IPS-18a (cell line): ENCODE data around the gene IL17B.
"Not testable (repeated sequence)": the region's sequence is repeated elsewhere in the genome, so short reads cannot be mapped to it uniquely, and the experiment has no call there.

Source experiments
- H3K27ac ChIP-seq: one replicate; pipeline ENCODE4 v1.5.1; 2013; ENCODE audit warnings: low read length
- H3K27me3 ChIP-seq: one replicate; pipeline ENCODE4 v1.6.1; 2013; ENCODE audit warnings: mild to moderate bottlenecking, low read length; ENCODE audit not compliant: control insufficient read depth, insufficient read depth
- H3K36me3 ChIP-seq: one replicate; pipeline ENCODE4 v1.6.1; 2013; ENCODE audit warnings: low read depth, low read length; ENCODE audit not compliant: control insufficient read depth
- H3K4me1 ChIP-seq: one replicate; pipeline ENCODE4 v1.6.1; 2013; ENCODE audit warnings: low read depth, low read length; ENCODE audit not compliant: control insufficient read depth
- H3K4me3 ChIP-seq: one replicate; pipeline ENCODE4 v1.5.1; 2013; ENCODE audit warnings: low read length
- H3K9ac ChIP-seq: one replicate; pipeline ENCODE4 v1.6.1; 2013; ENCODE audit warnings: mild to moderate bottlenecking, low read length, moderate library complexity
- H3K9me3 ChIP-seq: one replicate; pipeline ENCODE4 v1.6.1; 2013; ENCODE audit warnings: low read depth, low read length; ENCODE audit not compliant: control insufficient read depth

IL17B gene

DNA sequence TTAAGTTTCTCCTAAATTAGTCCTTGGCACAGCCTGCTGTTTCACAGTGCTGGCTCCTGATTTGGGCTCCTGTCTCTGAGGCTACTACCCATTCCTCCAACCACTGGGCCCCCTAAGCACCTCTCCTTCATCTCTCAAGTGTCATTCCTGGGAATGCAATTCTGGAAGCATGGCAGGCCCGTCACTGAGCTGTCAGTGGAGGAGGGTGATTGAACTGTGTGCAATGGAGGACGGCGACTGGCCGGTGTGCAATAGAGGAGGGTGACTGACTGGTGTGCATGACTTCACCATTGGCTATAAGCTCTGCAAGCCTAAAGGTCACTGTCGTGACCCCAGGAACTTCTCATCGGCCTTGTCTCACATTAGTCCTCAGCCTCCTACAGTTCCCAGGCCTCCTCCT lies 12.4 kb upstream of the IL17B start:
- H3K27me3 ChIP-seq = no peaks in the 10 kb centered on the region
- no peaks in the 10 kb centered on the region for H3K36me3 ChIP-seq
- H3K4me1 ChIP-seq = no peaks in the 10 kb centered on the region
- H3K9me3 ChIP-seq = no peaks in the 10 kb centered on the region
- no peak overlapping the region for H3K27ac ChIP-seq
- no peak overlapping the region for H3K9ac ChIP-seq
- H3K4me3 ChIP-seq = no peak overlapping the region

DNA sequence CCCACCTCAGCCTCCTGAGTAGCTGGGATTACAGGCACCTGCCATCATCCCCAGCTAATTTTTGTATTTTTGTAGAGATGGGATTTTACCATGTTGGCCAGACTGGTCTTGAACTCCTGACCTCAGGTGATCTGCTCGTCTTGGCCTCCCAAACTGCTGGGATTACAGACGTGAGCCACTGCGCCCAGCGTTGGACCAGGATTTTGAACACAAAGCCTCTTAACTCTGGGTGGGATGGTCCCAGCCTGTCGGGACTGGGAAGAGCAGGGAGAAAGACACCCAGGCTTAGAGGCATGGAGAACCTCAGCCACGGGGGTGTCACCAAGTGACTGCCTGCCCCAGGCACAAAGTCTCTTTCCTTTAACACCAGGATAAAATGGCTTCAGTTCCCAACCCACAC lies 12.0 kb upstream of the IL17B start:
- not testable (repeated sequence) for H3K36me3 ChIP-seq, H3K4me1 ChIP-seq, H3K9me3 ChIP-seq, H3K27me3 ChIP-seq, H3K9ac ChIP-seq, H3K4me3 ChIP-seq, H3K27ac ChIP-seq

DNA sequence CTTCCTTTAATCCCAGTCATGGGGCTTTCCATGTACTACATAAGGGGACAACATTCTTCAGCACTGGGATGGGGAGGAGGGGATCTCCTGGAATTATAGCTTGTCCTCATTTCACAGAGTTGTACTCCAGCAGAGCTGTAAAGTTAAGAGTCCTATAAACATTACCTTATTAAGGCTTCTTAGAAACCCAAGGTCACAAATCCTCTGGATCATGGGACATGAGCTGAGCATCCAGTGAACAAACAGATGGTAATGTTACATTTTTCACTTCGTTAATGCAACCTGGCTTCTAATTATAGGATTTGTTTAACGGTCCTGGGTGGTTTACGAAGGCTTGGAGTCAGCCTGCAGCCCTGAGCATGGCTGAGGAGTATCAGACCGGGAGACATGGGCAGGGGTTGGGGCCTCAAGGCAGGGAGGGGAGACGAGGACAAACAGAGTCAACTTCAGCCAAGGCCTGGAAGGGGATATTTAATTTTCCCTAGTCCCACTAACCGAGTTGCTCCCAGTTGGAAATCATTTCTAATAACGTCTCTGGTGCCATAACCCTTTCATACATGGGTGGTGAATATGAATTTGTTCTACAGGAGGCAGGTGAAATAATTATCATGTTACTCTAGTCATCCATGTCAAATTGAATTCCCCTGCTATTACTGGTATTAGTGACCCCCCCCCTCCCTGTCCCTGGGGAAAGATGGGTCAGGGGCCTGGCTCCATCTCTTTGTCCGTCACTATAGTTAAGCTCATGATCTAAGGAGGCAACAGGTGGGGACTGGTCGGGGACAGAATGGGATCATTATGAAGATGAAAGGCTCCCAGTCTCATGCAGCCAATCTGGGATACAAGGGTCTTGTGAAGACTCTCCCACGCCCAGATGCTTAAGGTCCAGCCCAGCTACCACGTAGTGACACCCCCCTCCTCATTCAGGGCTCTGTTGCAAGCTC lies 10.7 kb upstream of the IL17B start:
- Histone ChIP-seq H3K27me3 (no peaks in the 10 kb centered on the region), H3K9ac (no peak overlapping the region), H3K9me3 (no peaks in the 10 kb centered on the region), H3K4me3 (no peak overlapping the region), H3K36me3 (no peaks in the 10 kb centered on the region), H3K4me1 (no peaks in the 10 kb centered on the region), H3K27ac (no peak overlapping the region)

DNA sequence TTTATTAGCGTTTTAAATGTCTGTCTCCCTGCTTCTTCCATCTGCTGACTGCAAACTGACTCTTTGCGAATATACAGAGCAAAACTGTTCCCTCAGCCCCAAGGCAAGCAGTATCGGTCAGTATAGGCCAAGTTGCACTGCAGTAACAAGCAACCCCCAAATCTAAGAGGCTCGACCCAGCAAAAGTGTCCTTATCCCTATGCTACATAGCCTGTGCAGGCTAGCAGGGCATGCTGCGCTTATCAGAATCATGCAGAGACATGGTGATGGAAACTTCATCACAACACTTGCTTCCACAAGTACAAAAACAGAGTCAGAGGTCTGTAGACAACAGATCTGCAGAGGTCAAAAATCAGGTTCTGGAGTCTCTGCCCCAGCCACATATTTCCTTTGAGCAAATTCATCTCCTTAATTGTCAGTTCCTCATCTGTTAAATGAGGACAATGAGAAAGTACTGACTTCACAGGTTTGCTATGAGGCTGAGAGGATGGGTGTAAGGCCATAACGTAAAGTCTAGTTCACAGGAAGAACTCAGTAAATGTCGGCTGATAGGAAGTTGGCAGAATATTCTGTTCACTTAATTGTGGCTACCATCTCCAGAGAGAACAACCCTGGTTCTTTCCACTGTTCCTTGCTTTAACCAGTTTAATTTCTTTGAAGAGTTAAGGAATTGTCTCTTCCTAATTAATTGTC lies 9.6 kb upstream of the IL17B start:
- Histone ChIP-seq H3K27ac (no peak overlapping the region), H3K9ac (no peak overlapping the region), H3K27me3 (no peaks in the 10 kb centered on the region), H3K36me3 (no peaks in the 10 kb centered on the region), H3K4me1 (no peaks in the 10 kb centered on the region), H3K4me3 (no peak overlapping the region), H3K9me3 (no peaks in the 10 kb centered on the region)

GRCh38 chr5:149387982-149388381 lies 8.9 kb upstream of the IL17B start:
- Histone ChIP-seq H3K9me3 (no peaks in the 10 kb centered on the region), H3K4me1 (no peaks in the 10 kb centered on the region), H3K27me3 (no peaks in the 10 kb centered on the region), H3K27ac (no peak overlapping the region), H3K4me3 (no peak overlapping the region), H3K9ac (no peak overlapping the region), H3K36me3 (no peaks in the 10 kb centered on the region)

GRCh38 chr5:149387081-149387631 lies 8.1 kb upstream of the IL17B start:
- H3K4me3 ChIP-seq = no peak overlapping the region
- no peaks in the 10 kb centered on the region for H3K9me3 ChIP-seq
- H3K27ac ChIP-seq = no peak overlapping the region
- no peaks in the 10 kb centered on the region for H3K27me3 ChIP-seq
- H3K4me1 ChIP-seq = no peaks in the 10 kb centered on the region
- no peak overlapping the region for H3K9ac ChIP-seq
- no peaks in the 10 kb centered on the region for H3K36me3 ChIP-seq

GRCh38 chr5:149386166-149386565 lies 7.1 kb upstream of the IL17B start:
- Histone ChIP-seq H3K4me3 (no peak overlapping the region), H3K27me3 (no peaks in the 10 kb centered on the region), H3K9me3 (no peaks in the 10 kb centered on the region), H3K36me3 (no peaks in the 10 kb centered on the region), H3K9ac (no peak overlapping the region), H3K4me1 (no peaks in the 10 kb centered on the region), H3K27ac (no peak overlapping the region)

- no peaks in the 10 kb centered on the region for H3K9me3 ChIP-seq
- no peak overlapping the region for H3K27ac ChIP-seq
- H3K9ac ChIP-seq = no peak overlapping the region
- H3K4me3 ChIP-seq = no peak overlapping the region
- H3K27me3 ChIP-seq = no peaks in the 10 kb centered on the region
- no peaks in the 10 kb centered on the region for H3K4me1 ChIP-seq
- H3K36me3 ChIP-seq = no peaks in the 10 kb centered on the region
These were observed 4.3 kb upstream of the IL17B start for GRCh38 chr5:149383399-149383798.

DNA sequence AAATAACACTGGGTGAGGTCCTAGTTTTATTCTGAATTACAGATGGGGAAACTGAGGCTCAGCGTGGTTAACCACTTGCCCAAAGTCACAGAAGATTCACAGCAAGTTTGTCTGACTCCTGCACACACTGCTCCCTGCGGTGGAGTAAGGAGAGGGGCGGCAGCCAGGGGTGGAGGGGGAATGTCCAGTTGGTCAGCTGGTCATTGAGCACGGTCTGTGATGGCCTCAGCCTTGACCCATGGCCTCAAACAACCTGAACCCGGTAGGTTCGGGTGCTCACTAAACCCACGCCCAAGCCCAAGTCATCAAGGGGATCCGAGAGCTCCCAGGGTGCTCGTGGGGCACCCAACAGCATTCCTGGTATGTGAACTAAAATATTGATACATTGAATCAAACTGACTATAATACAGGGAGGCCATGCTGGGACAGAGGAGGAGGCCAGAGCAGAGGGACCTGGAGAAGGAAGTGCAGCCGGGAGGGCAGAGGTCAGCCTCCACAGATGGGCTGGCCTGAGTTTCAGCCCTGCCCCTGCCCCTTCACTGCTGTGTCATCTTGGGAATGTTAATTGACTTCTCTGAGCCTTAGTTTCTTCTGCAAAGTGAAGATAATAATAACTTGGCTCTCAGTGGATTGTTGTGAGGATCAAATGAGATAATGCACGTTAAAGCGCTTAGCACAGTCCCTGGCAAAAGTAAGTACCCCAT lies 3.6 kb upstream of the IL17B start:
- Histone ChIP-seq H3K27ac (no peak overlapping the region), H3K9me3 (no peaks in the 10 kb centered on the region), H3K9ac (no peak overlapping the region), H3K36me3 (no peaks in the 10 kb centered on the region), H3K27me3 (no peaks in the 10 kb centered on the region), H3K4me3 (no peak overlapping the region), H3K4me1 (no peaks in the 10 kb centered on the region)

DNA sequence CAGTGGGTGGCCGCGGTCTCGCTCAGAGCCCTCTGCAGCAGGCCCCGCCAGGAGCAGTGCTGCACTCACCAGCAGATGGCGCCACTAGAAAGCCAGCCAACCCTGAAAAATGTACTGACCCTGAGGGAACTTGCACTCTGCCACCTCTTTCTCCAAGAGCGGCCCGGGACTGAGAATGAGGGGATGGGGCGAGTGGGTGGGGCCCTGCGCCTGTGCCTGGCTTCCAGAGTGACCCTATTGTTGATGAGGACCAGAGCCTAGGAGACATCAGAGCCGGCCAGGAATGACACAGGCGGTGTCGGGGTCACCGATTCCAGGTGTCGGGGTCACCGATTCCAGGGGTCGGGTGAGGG lies 2.9 kb upstream of the IL17B start:
- H3K9me3 ChIP-seq = no peaks in the 10 kb centered on the region
- no peaks in the 10 kb centered on the region for H3K36me3 ChIP-seq
- no peak overlapping the region for H3K9ac ChIP-seq
- H3K27ac ChIP-seq = no peak overlapping the region
- H3K4me1 ChIP-seq = no peaks in the 10 kb centered on the region
- no peaks in the 10 kb centered on the region for H3K27me3 ChIP-seq
- H3K4me3 ChIP-seq = no peak overlapping the region

DNA sequence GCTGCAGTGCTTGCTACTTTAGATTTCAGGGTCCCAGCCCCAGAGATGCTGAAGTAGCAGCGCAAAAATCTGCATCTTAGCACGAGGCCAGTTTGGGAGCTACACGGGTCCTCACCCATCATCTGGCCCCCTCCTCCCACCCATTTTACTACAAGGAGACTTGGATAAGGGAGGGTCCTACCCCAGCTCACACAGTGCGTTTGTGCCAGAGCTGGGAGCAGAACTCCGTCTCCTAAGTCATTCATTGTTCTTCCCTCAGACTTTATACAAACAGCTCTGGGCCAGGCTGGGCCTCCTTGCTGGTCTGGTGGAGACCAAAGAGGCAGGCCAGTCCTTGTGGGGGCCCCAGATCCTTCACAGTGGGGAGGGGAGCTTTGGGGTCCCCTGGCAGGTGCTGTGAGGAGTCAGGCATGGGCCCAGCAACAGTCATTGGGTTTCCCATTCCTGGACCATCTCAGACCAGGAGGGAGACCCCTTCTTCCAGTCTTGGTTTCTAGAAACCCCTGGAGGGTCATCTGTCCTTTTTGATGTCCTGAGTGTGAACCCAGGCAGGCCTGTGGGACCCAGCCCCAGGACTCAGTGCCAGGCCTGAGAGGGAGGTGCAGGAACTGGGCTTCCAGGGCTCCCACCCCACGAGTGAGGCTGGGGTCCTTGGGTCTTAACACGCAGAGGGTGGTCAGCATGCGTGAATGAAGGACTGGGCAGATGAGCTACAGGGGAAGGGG lies 2.3 kb upstream of the IL17B start:
- H3K4me1 ChIP-seq = no peaks in the 10 kb centered on the region
- no peaks in the 10 kb centered on the region for H3K27me3 ChIP-seq
- H3K9ac ChIP-seq = no peak overlapping the region
- H3K9me3 ChIP-seq = no peaks in the 10 kb centered on the region
- H3K27ac ChIP-seq = no peak overlapping the region
- H3K4me3 ChIP-seq = no peak overlapping the region
- H3K36me3 ChIP-seq = no peaks in the 10 kb centered on the region
